Spinal cord (tissue), 10 donors: Measurements from ENCODE around the gene ZNF483. TPM values are rescaled to one million over a fixed set of nuclear protein-coding genes. Genes with fewer than 3 reads are reported as not detected.
"Not testable (repeated sequence)": the region's sequence is repeated elsewhere in the genome, so short reads cannot be mapped to it uniquely, and the experiment has no call there.

Experiments used
- DNase-seq, 6 donors: peaks; one replicate each; pipeline versions ENCODE4 v3.0.0 to v3.0.0-alpha.2; 2013 to 2015; ENCODE audit warnings: low spot score in 6 of 6, low read depth in 4 of 6
- H3K27ac ChIP-seq: one replicate; pipeline ENCODE4 v1.5.1; 2013; ENCODE audit warnings: low read depth, low read length, control low read depth
- H3K27me3 ChIP-seq: one replicate; pipeline ENCODE4 v1.6.1; 2013; ENCODE audit warnings: low read length; ENCODE audit not compliant: control insufficient read depth, insufficient read depth
- H3K36me3 ChIP-seq: one replicate; pipeline ENCODE4 v1.6.1; 2013; ENCODE audit warnings: low read length; ENCODE audit not compliant: control insufficient read depth, insufficient read depth
- H3K4me1 ChIP-seq: one replicate; pipeline ENCODE4 v1.6.1; 2013; ENCODE audit warnings: low read length; ENCODE audit not compliant: control insufficient read depth, insufficient read depth
- H3K4me3 ChIP-seq: one replicate; pipeline ENCODE4 v1.5.1; 2013; ENCODE audit warnings: low read depth, low read length, control low read depth
- H3K9me3 ChIP-seq: one replicate; pipeline ENCODE4 v1.6.1; 2013; ENCODE audit warnings: low read length; ENCODE audit not compliant: control insufficient read depth, insufficient read depth
- WGBS: methylation state at CpG from one replicate; pipeline ENCODE4 v1.1.5; 2013; ENCODE audit warnings: missing lambda C conversion rate; ENCODE audit not compliant: insufficient coverage; 5-methylcytosine and 5-hydroxymethylcytosine counted together
- polyA plus RNA-seq, 2 donors: library from polyadenylated mRNA; unstranded; fragments of 120-200 nt; gene quantifications; one replicate each; pipeline ENCODE4 v1.2.1, GENCODE V29; 2013; ENCODE audit not compliant: insufficient read length in 2 of 2
- total RNA-seq, 2 donors: library from RNA; depleted of rRNA in 1 of 2; stranded (reverse); fragments of 120-200 nt in 1 of 2; fragments of >200 nt in 1 of 2; gene quantifications; one replicate each; pipeline versions ENCODE4 v1.2.3 to v1.2.4, GENCODE V29; 2013 to 2014
- donor health status: healthy.

ZNF483 gene
- total and polyA plus RNA-seq, 4 donors, result 4.3 to 92.8 (median 20.6) TPM

- not testable (repeated sequence) for H3K4me1 ChIP-seq, H3K27ac ChIP-seq, H3K36me3 ChIP-seq, DNase-seq, H3K27me3 ChIP-seq, H3K9me3 ChIP-seq, H3K4me3 ChIP-seq
- WGBS, result no CpG with 5 or more reads among the region's 2 CpGs
These were observed 27.8 kb upstream of the ZNF483 start for GRCh38 chr9:111497196-111497595.

GRCh38 chr9:111501005-111501562 is 23.9 kb upstream of the ZNF483 start:
- Histone ChIP-seq H3K27ac (no peak overlapping the region), H3K27me3 (no peaks in the 10 kb centered on the region), H3K36me3 (no peaks in the 10 kb centered on the region), H3K9me3 (no peaks in the 10 kb centered on the region), H3K4me3 (no peak overlapping the region), H3K4me1 (no peaks in the 10 kb centered on the region)
- no peak for DNase-seq
- 94% methylated on average over 16 of the region's 16 CpGs for WGBS

GRCh38 chr9:111501648-111502047 is 23.3 kb upstream of the ZNF483 start:
- H3K36me3 ChIP-seq, result no peaks in the 10 kb centered on the region
- no peak overlapping the region for H3K4me3 ChIP-seq
- no peaks in the 10 kb centered on the region for H3K4me1 ChIP-seq
- DNase-seq, result no peak
- no peaks in the 10 kb centered on the region for H3K9me3 ChIP-seq
- H3K27me3 ChIP-seq, result no peaks in the 10 kb centered on the region
- no peak overlapping the region for H3K27ac ChIP-seq
- WGBS, result 85% methylated on average over 3 of the region's 6 CpGs

- H3K27ac ChIP-seq, result no peak overlapping the region
- no peaks in the 10 kb centered on the region for H3K36me3 ChIP-seq
- no peaks in the 10 kb centered on the region for H3K27me3 ChIP-seq
- no peak overlapping the region for H3K4me3 ChIP-seq
- H3K4me1 ChIP-seq, result no peaks in the 10 kb centered on the region
- WGBS, result 83% methylated on average over 3 of the region's 3 CpGs
- no peaks in the 10 kb centered on the region for H3K9me3 ChIP-seq
- DNase-seq, result no peak
These were observed 22.5 kb upstream of the ZNF483 start for GRCh38 chr9:111502506-111502905.

- H3K27ac ChIP-seq, H3K9me3 ChIP-seq, H3K27me3 ChIP-seq, H3K4me3 ChIP-seq, DNase-seq, H3K36me3 ChIP-seq, H3K4me1 ChIP-seq: not testable (repeated sequence)
- 84% methylated on average over 5 of the region's 6 CpGs for WGBS
These were observed 13.4 kb upstream of the ZNF483 start for GRCh38 chr9:111511581-111511980.

GRCh38 chr9:111514967-111515366 is 10.0 kb upstream of the ZNF483 start:
- Histone ChIP-seq H3K27me3 (no peaks in the 10 kb centered on the region), H3K9me3 (no peaks in the 10 kb centered on the region), H3K27ac (no peak overlapping the region), H3K4me1 (no peaks in the 10 kb centered on the region), H3K4me3 (no peak overlapping the region), H3K36me3 (no peaks in the 10 kb centered on the region)
- no peak for DNase-seq

GRCh38 chr9:111516061-111516465 is 8.9 kb upstream of the ZNF483 start:
- H3K9me3 ChIP-seq, result no peaks in the 10 kb centered on the region
- no peaks in the 10 kb centered on the region for H3K27me3 ChIP-seq
- whole genome bisulfite sequencing, result 84% methylated on average over 2 of the region's 2 CpGs
- no peak overlapping the region for H3K4me3 ChIP-seq
- H3K4me1 ChIP-seq, result no peaks in the 10 kb centered on the region
- no peak overlapping the region for H3K27ac ChIP-seq
- DNase-seq, result no peak
- no peaks in the 10 kb centered on the region for H3K36me3 ChIP-seq

- no peak for DNase-seq
- Histone ChIP-seq H3K36me3 (peaks cover 2% of the 10 kb centered on the region), H3K9me3 (no peaks in the 10 kb centered on the region), H3K4me3 (peak overlapping the region; percentile 83), H3K27ac (peak overlapping the region; percentile 11), H3K4me1 (peaks cover 8% of the 10 kb centered on the region), H3K27me3 (peaks cover 2% of the 10 kb centered on the region)
- WGBS, result 20% methylated on average over 7 of the region's 7 CpGs
These were observed 286 bp upstream of the ZNF483 start for GRCh38 chr9:111524731-111525055.

GRCh38 chr9:111527347-111527746 is 2.4 kb downstream of the ZNF483 start:
- no peak for DNase-seq
- H3K36me3 ChIP-seq, result peaks cover 16% of the 10 kb centered on the region
- peaks cover 8% of the 10 kb centered on the region for H3K4me1 ChIP-seq
- WGBS, result 90% methylated on average over 1 of the region's 2 CpGs
- no peak overlapping the region for H3K4me3 ChIP-seq
- no peak overlapping the region for H3K27ac ChIP-seq
- H3K27me3 ChIP-seq, result peaks cover 2% of the 10 kb centered on the region
- H3K9me3 ChIP-seq, result no peaks in the 10 kb centered on the region

GRCh38 chr9:111529787-111530186 is 4.8 kb downstream of the ZNF483 start:
- peaks cover 2% of the 10 kb centered on the region for H3K9me3 ChIP-seq
- DNase-seq, result no peak
- H3K4me1 ChIP-seq, result peaks cover 7% of the 10 kb centered on the region
- H3K27ac ChIP-seq, result no peak overlapping the region
- WGBS, result no CpG with 5 or more reads among the region's 2 CpGs
- peaks cover 2% of the 10 kb centered on the region for H3K27me3 ChIP-seq
- no peak overlapping the region for H3K4me3 ChIP-seq
- peaks cover 27% of the 10 kb centered on the region for H3K36me3 ChIP-seq
